ENCODE measurements around the gene SNAPIN.

The SNAPIN gene

DNA sequence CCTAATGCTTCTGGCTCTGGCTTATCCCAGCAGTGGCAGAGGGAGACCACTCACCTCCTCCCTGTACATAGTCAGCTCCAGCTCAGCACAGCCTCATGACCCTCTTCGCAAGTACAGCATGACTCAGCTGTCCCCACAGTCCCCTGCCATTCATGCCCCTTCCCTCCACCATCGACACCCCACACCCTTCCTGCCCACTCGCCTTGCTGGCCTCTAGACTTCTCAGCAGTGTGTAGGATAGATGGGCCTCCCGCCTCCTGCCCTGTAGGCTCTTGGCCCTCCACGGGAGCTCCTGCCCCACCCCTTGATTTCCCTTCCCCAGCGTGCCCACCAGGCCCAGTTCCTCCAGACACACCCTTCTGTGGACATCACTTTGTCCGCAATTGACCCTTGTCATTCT lies 29.8 kb downstream of the SNAPIN start:
- Mint-ChIP-seq H3K9me3 (no peaks in the 10 kb centered on the region), H3K4me3 (no peak overlapping the region), H3K4me1 (ENCODE audit: low read depth) (no peaks in the 10 kb centered on the region), H3K36me3 (ENCODE audit: low read depth) (no peaks in the 10 kb centered on the region), H3K27me3 (ENCODE audit: low read depth) (peaks cover 14% of the 10 kb centered on the region), H3K27ac (no peak overlapping the region)

DNA sequence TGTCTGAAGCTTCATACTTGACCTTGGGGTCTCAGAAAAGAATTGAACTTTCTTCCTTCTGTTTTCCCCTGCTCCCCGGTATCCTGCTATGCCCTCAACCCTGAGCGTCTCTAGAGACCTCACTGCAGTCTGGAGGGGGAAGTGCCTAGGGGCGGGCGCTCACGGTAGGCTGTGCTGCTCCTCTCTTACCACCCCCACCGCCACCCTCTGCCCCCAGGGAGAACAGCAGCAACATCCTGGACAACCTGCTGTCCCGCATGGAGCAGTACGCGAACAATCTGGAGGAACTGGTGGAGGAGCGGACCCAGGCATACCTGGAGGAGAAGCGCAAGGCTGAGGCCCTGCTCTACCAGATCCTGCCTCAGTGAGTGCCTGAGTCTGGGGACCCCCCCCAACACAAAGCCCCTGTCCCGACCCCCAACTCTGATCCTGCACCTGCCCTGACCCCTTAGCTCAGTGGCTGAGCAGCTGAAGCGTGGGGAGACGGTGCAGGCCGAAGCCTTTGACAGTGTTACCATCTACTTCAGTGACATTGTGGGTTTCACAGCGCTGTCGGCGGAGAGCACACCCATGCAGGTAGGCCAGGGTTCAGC lies 30.3 kb downstream of the SNAPIN start:
- H3K4me1 Mint-ChIP-seq (ENCODE audit: low read depth): no peaks in the 10 kb centered on the region
- no peaks in the 10 kb centered on the region for H3K36me3 Mint-ChIP-seq (ENCODE audit: low read depth)
- no peak overlapping the region for H3K27ac Mint-ChIP-seq
- H3K4me3 Mint-ChIP-seq: no peak overlapping the region
- peaks cover 9% of the 10 kb centered on the region for H3K27me3 Mint-ChIP-seq (ENCODE audit: low read depth)
- H3K9me3 Mint-ChIP-seq: no peaks in the 10 kb centered on the region

DNA sequence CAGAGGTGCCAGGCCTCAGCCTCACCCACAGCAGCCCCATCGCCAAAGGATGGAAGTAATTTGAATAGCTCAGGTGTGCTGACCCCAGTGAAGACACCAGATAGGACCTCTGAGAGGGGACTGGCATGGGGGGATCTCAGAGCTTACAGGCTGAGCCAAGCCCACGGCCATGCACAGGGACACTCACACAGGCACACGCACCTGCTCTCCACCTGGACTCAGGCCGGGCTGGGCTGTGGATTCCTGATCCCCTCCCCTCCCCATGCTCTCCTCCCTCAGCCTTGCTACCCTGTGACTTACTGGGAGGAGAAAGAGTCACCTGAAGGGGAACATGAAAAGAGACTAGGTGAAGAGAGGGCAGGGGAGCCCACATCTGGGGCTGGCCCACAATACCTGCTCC lies 35.0 kb downstream of the SNAPIN start:
- no peaks in the 10 kb centered on the region for H3K9me3 Mint-ChIP-seq
- H3K27ac Mint-ChIP-seq: no peak overlapping the region
- H3K27me3 Mint-ChIP-seq (ENCODE audit: low read depth): no peaks in the 10 kb centered on the region
- H3K4me1 Mint-ChIP-seq (ENCODE audit: low read depth): no peaks in the 10 kb centered on the region
- H3K4me3 Mint-ChIP-seq: no peak overlapping the region
- no peaks in the 10 kb centered on the region for H3K36me3 Mint-ChIP-seq (ENCODE audit: low read depth)

GRCh38 chr1:153696741-153697140 lies 38.2 kb downstream of the SNAPIN start:
- Mint-ChIP-seq H3K4me3 (no peak overlapping the region), H3K27ac (no peak overlapping the region), H3K9me3 (no peaks in the 10 kb centered on the region)

DNA sequence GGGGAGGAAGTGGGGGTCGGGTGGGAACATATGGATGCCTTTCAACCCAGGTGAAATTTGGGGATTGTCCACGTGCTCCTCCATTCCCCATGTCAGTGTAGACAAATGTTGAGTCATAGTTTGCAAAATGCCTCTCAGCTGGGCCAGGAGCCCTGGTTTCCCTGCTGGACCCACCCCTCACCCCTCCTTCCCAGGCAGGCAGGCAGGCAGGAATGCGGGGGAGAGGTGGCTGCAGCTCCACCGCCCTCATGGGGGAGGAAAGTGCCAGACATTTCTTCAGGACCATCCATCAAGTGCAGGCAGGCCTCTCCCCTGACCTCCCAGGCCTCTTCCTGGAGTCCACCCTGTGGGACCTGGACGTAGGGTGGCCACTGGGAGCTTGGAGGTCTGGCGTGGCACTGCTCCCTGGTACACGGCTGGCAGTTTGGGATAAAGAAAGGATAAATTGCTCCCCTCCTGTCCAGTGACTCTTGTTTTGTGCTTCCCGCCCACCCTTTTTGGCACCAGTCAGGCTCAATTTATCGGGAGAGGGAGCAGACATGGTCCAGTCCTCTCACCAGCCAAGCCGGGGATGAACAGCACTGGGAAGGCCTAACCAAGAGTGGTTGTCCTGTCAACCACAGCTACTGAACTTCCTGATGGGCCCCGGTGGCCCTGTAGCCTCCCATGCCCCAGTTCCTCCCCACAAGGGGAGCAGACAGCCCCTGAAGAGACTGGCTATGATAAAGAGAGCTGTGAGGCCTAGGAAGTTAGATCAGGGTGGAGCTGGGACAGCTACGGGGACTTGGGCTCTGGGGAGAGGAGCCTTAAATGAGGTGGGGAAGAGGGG lies 38.9 kb downstream of the SNAPIN start:
- Mint-ChIP-seq H3K4me3 (no peak overlapping the region), H3K36me3 (ENCODE audit: low read depth) (no peaks in the 10 kb centered on the region), H3K27ac (no peak overlapping the region), H3K9me3 (no peaks in the 10 kb centered on the region), H3K4me1 (ENCODE audit: low read depth) (no peaks in the 10 kb centered on the region), H3K27me3 (ENCODE audit: low read depth) (no peaks in the 10 kb centered on the region)

More at GRCh38 chr1:153696741-153697140, 38.2 kb downstream of the SNAPIN start:
- H3K36me3 Mint-ChIP-seq (ENCODE audit: low read depth): no peaks in the 10 kb centered on the region
- H3K27me3 Mint-ChIP-seq (ENCODE audit: low read depth): no peaks in the 10 kb centered on the region
- no peaks in the 10 kb centered on the region for H3K4me1 Mint-ChIP-seq (ENCODE audit: low read depth)

DNA sequence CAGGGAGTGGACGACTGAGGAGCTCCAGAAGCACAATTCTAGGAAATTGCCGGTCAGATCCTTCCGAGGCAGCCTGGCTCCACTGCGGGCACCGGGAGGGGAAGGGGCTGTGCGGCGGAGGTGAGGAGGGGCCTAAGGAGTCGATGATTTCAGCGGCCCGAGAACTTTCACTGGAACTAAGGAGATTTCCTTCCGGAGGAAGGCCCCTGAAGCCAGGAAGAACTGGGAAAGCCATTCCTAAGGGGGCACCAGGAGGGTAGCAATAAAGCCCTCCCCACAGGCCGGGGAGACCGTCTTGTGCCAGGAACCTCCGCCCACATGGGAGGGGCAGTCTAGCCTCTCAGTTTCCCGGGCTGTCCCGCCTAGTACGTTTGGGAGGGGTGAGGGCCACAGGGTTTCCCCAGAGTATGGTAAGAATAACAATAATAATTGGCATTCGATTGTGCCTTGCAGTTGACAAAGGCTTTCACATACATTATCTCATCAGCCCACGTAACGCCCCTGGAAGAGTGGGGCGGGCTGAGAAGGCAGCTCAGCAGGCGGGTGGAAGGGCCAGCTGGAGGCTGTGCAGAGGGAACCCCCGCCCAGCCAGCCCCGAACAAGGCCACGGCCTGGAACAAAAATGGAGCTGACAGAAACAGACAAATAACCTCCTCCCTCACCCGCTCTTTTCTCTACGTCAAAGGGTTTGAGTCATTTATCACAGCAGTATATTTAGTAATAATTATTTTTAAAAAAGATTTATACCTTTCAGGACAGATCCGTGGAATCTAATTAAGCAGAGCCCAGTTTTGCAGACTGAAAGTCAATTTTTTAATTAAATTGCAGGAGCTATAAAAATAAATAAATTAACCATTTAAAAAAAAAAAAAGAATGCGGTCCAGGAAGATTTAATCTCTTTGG lies 39.8 kb downstream of the SNAPIN start:
- no peak overlapping the region for H3K27ac Mint-ChIP-seq
- no peaks in the 10 kb centered on the region for H3K27me3 Mint-ChIP-seq (ENCODE audit: low read depth)
- no peaks in the 10 kb centered on the region for H3K4me1 Mint-ChIP-seq (ENCODE audit: low read depth)
- no peaks in the 10 kb centered on the region for H3K9me3 Mint-ChIP-seq
- no peaks in the 10 kb centered on the region for H3K36me3 Mint-ChIP-seq (ENCODE audit: low read depth)
- H3K4me3 Mint-ChIP-seq: no peak overlapping the region

DNA sequence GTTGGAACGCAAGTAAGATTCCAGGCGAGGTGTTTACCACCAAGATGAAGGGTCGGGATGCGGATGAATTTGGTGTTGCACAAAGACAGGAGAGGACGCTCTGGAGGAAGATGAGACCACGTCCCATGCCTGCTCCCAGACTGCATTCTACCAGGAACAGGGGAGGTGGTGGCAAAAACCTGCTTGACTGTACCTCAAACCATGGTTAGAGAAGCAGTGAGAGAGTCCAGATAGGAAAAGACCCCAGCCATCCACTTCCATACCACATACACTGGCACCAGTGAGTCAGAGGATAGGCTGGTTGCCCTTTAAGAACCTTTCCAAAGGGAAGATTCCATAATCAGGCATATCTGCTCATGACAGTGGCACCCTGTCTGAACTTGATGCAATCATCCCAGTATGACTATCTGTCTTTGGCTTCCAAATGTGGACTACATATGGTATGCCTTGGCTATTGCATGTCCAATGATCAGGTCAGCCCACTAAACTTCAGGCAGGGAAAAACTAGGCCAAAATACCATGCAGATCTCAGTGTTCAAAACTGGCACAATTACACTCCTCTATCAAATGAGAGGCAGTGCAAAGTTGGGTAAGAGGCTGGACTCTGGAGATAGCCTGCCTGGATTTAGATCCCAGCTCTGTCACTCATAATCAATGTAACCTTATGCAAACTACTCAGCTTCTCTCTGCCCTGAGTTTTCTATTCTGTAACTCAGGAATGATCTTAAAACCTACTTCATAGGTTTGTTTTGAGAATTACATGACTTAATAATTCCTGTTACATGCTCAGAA lies 40.6 kb downstream of the SNAPIN start:
- H3K27me3 Mint-ChIP-seq (ENCODE audit: low read depth): no peaks in the 10 kb centered on the region
- no peak overlapping the region for H3K4me3 Mint-ChIP-seq
- no peak overlapping the region for H3K27ac Mint-ChIP-seq
- no peaks in the 10 kb centered on the region for H3K4me1 Mint-ChIP-seq (ENCODE audit: low read depth)
- H3K36me3 Mint-ChIP-seq (ENCODE audit: low read depth): no peaks in the 10 kb centered on the region
- H3K9me3 Mint-ChIP-seq: no peaks in the 10 kb centered on the region

DNA sequence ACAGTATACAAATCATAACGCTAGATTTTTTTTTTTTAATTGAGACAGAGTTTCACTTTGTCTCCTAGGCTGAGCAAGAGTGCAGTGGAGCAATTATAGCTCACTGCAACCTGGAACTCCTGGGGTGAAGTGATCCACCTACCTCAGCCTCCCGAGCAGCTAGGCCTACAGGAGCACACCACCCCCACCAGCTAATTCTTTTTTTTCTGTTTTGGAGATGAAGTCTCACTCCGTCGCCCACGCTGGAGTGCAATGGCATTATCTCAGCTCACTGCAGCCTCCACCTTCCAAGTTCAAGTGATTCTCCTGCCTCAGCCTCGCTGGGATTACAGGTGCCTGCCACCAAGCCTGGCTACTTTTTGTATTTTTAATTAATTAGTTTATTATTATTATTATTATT lies 41.3 kb downstream of the SNAPIN start:
- Mint-ChIP-seq H3K4me3 (no peak overlapping the region), H3K27me3 (ENCODE audit: low read depth) (no peaks in the 10 kb centered on the region), H3K4me1 (ENCODE audit: low read depth) (no peaks in the 10 kb centered on the region), H3K27ac (no peak overlapping the region), H3K36me3 (ENCODE audit: low read depth) (no peaks in the 10 kb centered on the region), H3K9me3 (no peaks in the 10 kb centered on the region)

GRCh38 chr1:153705484-153705883 lies 47.0 kb downstream of the SNAPIN start:
- H3K27me3 Mint-ChIP-seq (ENCODE audit: low read depth): no peaks in the 10 kb centered on the region
- H3K9me3 Mint-ChIP-seq: no peaks in the 10 kb centered on the region

GRCh38 chr1:153711026-153711425 lies 52.5 kb downstream of the SNAPIN start:
- Mint-ChIP-seq H3K27me3 (ENCODE audit: low read depth) (peaks cover 13% of the 10 kb centered on the region), H3K4me1 (ENCODE audit: low read depth) (no peaks in the 10 kb centered on the region), H3K36me3 (ENCODE audit: low read depth) (no peaks in the 10 kb centered on the region), H3K27ac (no peak overlapping the region), H3K9me3 (no peaks in the 10 kb centered on the region), H3K4me3 (no peak overlapping the region)

More at GRCh38 chr1:153705484-153705883, 47.0 kb downstream of the SNAPIN start:
- Mint-ChIP-seq H3K4me1 (ENCODE audit: low read depth) (no peaks in the 10 kb centered on the region), H3K36me3 (ENCODE audit: low read depth) (no peaks in the 10 kb centered on the region), H3K4me3 (no peak overlapping the region), H3K27ac (no peak overlapping the region)

Measured in T-helper 1 cell treated with Interleukin-12 subunit alpha and Interleukin-12 subunit beta and Interleukin-4 antibody, amounts not matched to agents 30 μg/mL and 1 μg/mL, for 36 hours (primary cell).